HG03469 (cell line): Measurements from ENCODE around the gene SPATA31C2.
"Not testable (repeated sequence)": the region's sequence is repeated elsewhere in the genome, so short reads cannot be mapped to it uniquely, and the experiment has no call there.

ENCODE experiments used
- ATAC-seq: cut with Tn5 transposase; IDR thresholded peaks from one replicate; pipeline ENCODE4 v1.9.1; 2021; ENCODE audit warnings: mild to moderate bottlenecking, moderate library complexity, moderate number of reproducible peaks; ENCODE audit not compliant: unreplicated experiment

The SPATA31C2 gene

GRCh38 chr9:88138375-88138774, at the start of gene SPATA31C2:
TSS of gene SPATA31C2 (minus strand) at chr9:88138475. CDS start at chr9:88138446, 29 bp downstream.
- not testable (repeated sequence) for ATAC-seq

GRCh38 chr9:88187631-88188030, 49.4 kb upstream of the SPATA31C2 start:
- no peak for ATAC-seq

- ATAC-seq = no peak
Measured at GRCh38 chr9:88186495-88187110, 48.3 kb upstream of the SPATA31C2 start.

- no peak for ATAC-seq
Measured at GRCh38 chr9:88184976-88185375, 46.7 kb upstream of the SPATA31C2 start.

GRCh38 chr9:88183798-88184495, 45.7 kb upstream of the SPATA31C2 start:
- ATAC-seq = no peak

- no peak for ATAC-seq
Measured at GRCh38 chr9:88182501-88182900, 44.2 kb upstream of the SPATA31C2 start.

- no peak for ATAC-seq
Measured at GRCh38 chr9:88180081-88180765, 41.9 kb upstream of the SPATA31C2 start.

- ATAC-seq = no peak
Measured at GRCh38 chr9:88179062-88179521, 40.8 kb upstream of the SPATA31C2 start.

GRCh38 chr9:88178641-88179040, 40.4 kb upstream of the SPATA31C2 start:
- no peak for ATAC-seq

- ATAC-seq = no peak
Measured at GRCh38 chr9:88177371-88177770, 39.1 kb upstream of the SPATA31C2 start.

- ATAC-seq = no peak
Measured at GRCh38 chr9:88174324-88174723, 36.0 kb upstream of the SPATA31C2 start.

GRCh38 chr9:88173378-88173999, 35.2 kb upstream of the SPATA31C2 start:
- ATAC-seq = no peak

GRCh38 chr9:88169700-88170099, 31.4 kb upstream of the SPATA31C2 start:
- no peak for ATAC-seq

- ATAC-seq = no peak
Measured at GRCh38 chr9:88168564-88168963, 30.3 kb upstream of the SPATA31C2 start.

GRCh38 chr9:88166660-88167059, 28.4 kb upstream of the SPATA31C2 start:
- ATAC-seq = no peak

- no peak for ATAC-seq
Measured at GRCh38 chr9:88164850-88165249, 26.6 kb upstream of the SPATA31C2 start.

- no peak for ATAC-seq
Measured at GRCh38 chr9:88161144-88161543, 22.9 kb upstream of the SPATA31C2 start.

GRCh38 chr9:88143957-88144625, 5.8 kb upstream of the SPATA31C2 start:
- no peak for ATAC-seq

GRCh38 chr9:88143179-88143578, 4.9 kb upstream of the SPATA31C2 start:
- no peak for ATAC-seq

GRCh38 chr9:88133552-88133951, 4.7 kb downstream of the SPATA31C2 start:
- ATAC-seq = not testable (repeated sequence)

GRCh38 chr9:88129556-88129955, 8.7 kb downstream of the SPATA31C2 start:
- ATAC-seq = not testable (repeated sequence)
